K562 (cell line): ENCODE measurements around the gene PPP1R12B. TPM values are rescaled to one million over a fixed set of nuclear protein-coding genes. Genes with fewer than 3 reads are reported as not detected.
"Not testable (repeated sequence)": the region's sequence is repeated elsewhere in the genome, so short reads cannot be mapped to it uniquely, and the experiment has no call there.

Experiments used
- ATAC-seq: fragments of 200-7000 bp; cut with Tn5 transposase; 3 replicates; pipeline ENCODE4 v1.9.1; 2020; ENCODE audit warnings: moderate library complexity
- BruUV-seq: library from RNA; stranded (reverse); fragments of 400-500 nt; replicated peaks from 2 replicates; lab custom pipeline; 2021; lab: Mats Ljungman, UMichigan
- CTCF ChIA-PET: fragments of 300-600 bp; formaldehyde crosslinking; extraction: SDS; loops from one replicate; lab custom pipeline; 2021; ENCODE audit warnings: low intra/inter-chr PET ratio; lab: Yijun Ruan, JAX
- POLR2A ChIA-PET: fragments of 300-600, 350-650 bp; sonication (Branson Sonifier 250); formaldehyde crosslinking; extraction: SDS; loops from one replicate; lab custom pipeline; 2021; ENCODE audit warnings: antibody characterized with exemption, inconsistent platforms; lab: Yijun Ruan, JAX
- DNase-seq, 4 experiments: peaks; one replicate each; pipeline versions ENCODE4 v3.0.0 to v3.0.0-alpha.2; 2011 to 2018; ENCODE audit warnings: low spot score in 3 of 4, mixed read lengths in 3 of 4; ENCODE audit errors: extremely low read depth in 1 of 4
- FAIRE-seq: peaks from 2 replicates; lab custom pipeline; 2011; peaks lifted over from hg19 to GRCh38; lab: Jason Lieb, UNC
- H2AFZ ChIP-seq: 2 replicates; pipeline ENCODE4 v1.6.0; 2011; ENCODE audit warnings: low read depth, low read length, control low read depth, inconsistent platforms
- H3K27ac ChIP-seq: fragments of 200-600 bp; 3 replicates; pipeline ENCODE4 v1.8.0; 2011; ENCODE audit warnings: low read depth, mild to moderate bottlenecking, control low read depth, inconsistent platforms, low read length, moderate library complexity, mixed read lengths; ENCODE audit errors: extremely low read depth
- H3K27me3 ChIP-seq, 2 experiments: fragments of 300-600 bp in 1 of 2; 2 replicates in 1 of 2; 3 replicates in 1 of 2; pipeline versions ENCODE4 v1.6.0 to v1.8.0; 2011; ENCODE audit warnings: inconsistent platforms in 2 of 2, low read length in 2 of 2, mild to moderate bottlenecking in 1 of 2, mixed read lengths in 1 of 2, moderate library complexity in 1 of 2; ENCODE audit not compliant: control insufficient read depth in 2 of 2, insufficient read depth in 2 of 2
- H3K36me3 ChIP-seq: fragments of 300-600 bp; 3 replicates; pipeline ENCODE4 v1.8.0; 2011; ENCODE audit warnings: mild to moderate bottlenecking, low read length, inconsistent platforms; ENCODE audit not compliant: control insufficient read depth, insufficient read depth
- H3K4me1 ChIP-seq, 2 experiments: fragments of 200-600 bp in 1 of 2; replicated peaks in 1 of 2; 2 replicates in 1 of 2; 3 replicates in 1 of 2; pipeline versions ENCODE4 v1.5.1 to v1.8.0; 2011; ENCODE audit warnings: inconsistent platforms in 2 of 2, low read length in 2 of 2, mild to moderate bottlenecking in 1 of 2, mixed read lengths in 1 of 2, moderate library complexity in 1 of 2; ENCODE audit not compliant: control insufficient read depth in 2 of 2, insufficient read depth in 2 of 2
- H3K4me2 ChIP-seq: 2 replicates; pipeline ENCODE4 v1.6.1; 2011; ENCODE audit warnings: low read length, control low read depth, inconsistent platforms, mixed read lengths; ENCODE audit not compliant: insufficient read depth
- H3K4me3 ChIP-seq: fragments of 200-600 bp; sonication (generic), shearing (Covaris generic); 2 replicates; pipeline ENCODE4 v1.5.1; 2016; ENCODE audit warnings: control low read depth, inconsistent platforms
- H3K79me2 ChIP-seq: fragments of 200-600 bp; 3 replicates; pipeline ENCODE4 v1.8.0; 2011; ENCODE audit warnings: low read length, inconsistent platforms; ENCODE audit not compliant: control insufficient read depth, insufficient read depth
- H3K9ac ChIP-seq, 2 experiments: 2 replicates each; pipeline versions ENCODE4 v1.6.0 to v1.6.1; 2011; ENCODE audit warnings: low read depth in 2 of 2, low read length in 2 of 2, control low read depth in 1 of 2, inconsistent platforms in 1 of 2, mild to moderate bottlenecking in 1 of 2, mixed read lengths in 1 of 2; ENCODE audit not compliant: insufficient read depth in 1 of 2
- H3K9me1 ChIP-seq: one replicate; pipeline ENCODE4 v1.6.0; 2011; ENCODE audit warnings: inconsistent platforms, mild to moderate bottlenecking, low read length, moderate library complexity; ENCODE audit not compliant: control insufficient read depth, insufficient read depth
- H3K9me3 ChIP-seq: replicated peaks from 2 replicates; pipeline ENCODE4 v1.5.1; 2011; ENCODE audit warnings: low read depth, low read length, inconsistent platforms; ENCODE audit not compliant: control insufficient read depth, insufficient read depth
- H4K20me1 ChIP-seq: replicated peaks from 2 replicates; pipeline ENCODE4 v1.6.1; 2011; ENCODE audit warnings: low read length, inconsistent platforms, mixed read lengths; ENCODE audit not compliant: control insufficient read depth, insufficient read depth
- CTCF ChIP-seq, 3 experiments: IDR thresholded peaks in 2 of 3; conservative IDR thresholded peaks in 1 of 3; 2 replicates each; pipeline ENCODE4 v1.5.1; 2011 to 2012; ENCODE audit warnings: low read length in 3 of 3, mild to moderate bottlenecking in 3 of 3, control low read depth in 2 of 3, improper control_type of control experiment in 1 of 3, inconsistent platforms in 1 of 3, low read depth in 1 of 3, mixed read lengths in 1 of 3, moderate library complexity in 1 of 3; ENCODE audit not compliant: insufficient read depth in 2 of 3
- WGBS: fragments of 100-300 bp; shearing (Covaris generic); methylation state at CpG from one replicate; pipeline ENCODE4 v1.1.6; 2016; ENCODE audit warnings: low coverage, mixed read lengths; ENCODE audit not compliant: insufficient coverage; ENCODE audit errors: missing lambda C conversion rate; 5-methylcytosine and 5-hydroxymethylcytosine counted together
- in situ Hi-C: fragments of 300-500 bp; cut with MboI; formaldehyde crosslinking; loops from 4 replicates; pipeline ENCODE4 v1.15.0; 2018; ENCODE audit warnings: inconsistent platforms, mixed read lengths
- intact Hi-C: fragments of 100-400 bp; cut with micrococcal nuclease; formaldehyde crosslinking; loops from 2 replicates; pipeline ENCODE4 v1.14.2; 2022
- polyA plus RNA-seq, 8 experiments: library from polyadenylated mRNA; depleted of rRNA in 4 of 8; stranded (reverse) in 5 of 8; unstranded in 3 of 8; fragments of >200 nt; fragmentation: Nextera tagmentation in 2 of 8; fragmentation: Illumina TruSeq in 1 of 8; extraction: Ambion mirVana in 2 of 8; extraction: Trizol in 1 of 8; gene quantifications; 2 replicates each; pipeline versions ENCODE4 v1.2.1 to v1.2.3, GENCODE V29; 2011 to 2014; ENCODE audit warnings: inconsistent platforms in 1 of 8, missing spikeins in 1 of 8
- total RNA-seq, 7 experiments: library from RNA; depleted of rRNA in 6 of 7; stranded (reverse); fragments of >200 nt in 6 of 7; fragmentation: Illumina TruSeq in 2 of 7; extraction: Trizol in 2 of 7; gene quantifications; 2 replicates each; pipeline versions ENCODE4 v1.2.1 to v1.2.3, GENCODE V29; 2011 to 2021; ENCODE audit warnings: low replicate concordance in 1 of 7

Gene PPP1R12B
- total and polyA plus RNA-seq, 9 of the 15 experiments (the other 6 are each of a cell fraction or from before 2014, with no cell fraction given) = 0.73 to 16.9 (median 13.6) TPM

GRCh38 chr1:202401771-202402170 is 53.3 kb downstream of the PPP1R12B start:
- DNase-seq, CTCF ChIA-PET, H3K9me1 ChIP-seq, H3K4me1 ChIP-seq, in situ Hi-C loops, H3K4me3 ChIP-seq, H2AFZ ChIP-seq, H3K9me3 ChIP-seq, H3K27ac ChIP-seq, H4K20me1 ChIP-seq, POLR2A ChIA-PET, H3K4me2 ChIP-seq, BruUV-seq, H3K27me3 ChIP-seq, H3K36me3 ChIP-seq, H3K79me2 ChIP-seq, intact Hi-C loops, H3K9ac ChIP-seq: not testable (repeated sequence)
- 22% methylated on average over 1 of the region's 1 CpG for WGBS
- 0 out of 6 replicates have a peak, but pooled peaks of 1 of the 3 experiments have one; percentile 17 for TF ChIP-seq CTCF (IDR thresholded peaks at IDR 0.05 in 2 of 3, conservative IDR thresholded peaks at IDR 0.05 in 1 of 3; ENCODE audit: insufficient read depth in 2 of 3, low read depth in 1 of 3, low read length in 3 of 3)
- peak; percentile 67 for ATAC-seq
- FAIRE-seq = peak; percentile 61

GRCh38 chr1:202403381-202403780 is 54.9 kb downstream of the PPP1R12B start:
- FAIRE-seq, CTCF ChIA-PET, H3K9me3 ChIP-seq, H3K79me2 ChIP-seq, DNase-seq, BruUV-seq, H3K4me1 ChIP-seq, ATAC-seq, H3K27ac ChIP-seq, H3K36me3 ChIP-seq, intact Hi-C loops, H3K4me2 ChIP-seq, in situ Hi-C loops, H3K9me1 ChIP-seq, H4K20me1 ChIP-seq, H2AFZ ChIP-seq, H3K9ac ChIP-seq, H3K4me3 ChIP-seq, H3K27me3 ChIP-seq: not testable (repeated sequence)
- 19% methylated on average over 2 of the region's 2 CpGs for WGBS
- POLR2A ChIA-PET = interaction anchor here (1.1 kb wide), 1 partner anchor 9 kb away, joined by 3 read pairs; no protein-coding TSS in a partner anchor
